Endothelial cell of umbilical vein (primary cell): ENCODE results near the gene SLC22A24. TPM values are rescaled to one million over a fixed set of nuclear protein-coding genes. Genes with fewer than 3 reads are reported as not detected.

Experiments
- BruUV-seq: library from RNA; stranded (reverse); fragments of 400-500 nt; replicated peaks from 2 replicates; lab custom pipeline; 2021; lab: Mats Ljungman, UMichigan
- CTCF ChIA-PET: fragments of 300-600, 350-600 bp; sonication (Branson Sonifier 250); formaldehyde crosslinking; loops from one replicate; lab custom pipeline; 2021; ENCODE audit warnings: antibody characterized with exemption, inconsistent platforms; lab: Charles Lee
- POLR2A ChIA-PET: fragments of 300-600, 350-600 bp; sonication (Branson Sonifier 250); formaldehyde crosslinking; loops from one replicate; lab custom pipeline; 2021; ENCODE audit warnings: antibody characterized with exemption, inconsistent platforms; lab: Charles Lee
- DNase-seq: peaks from one replicate; pipeline ENCODE4 v3.0.0-alpha.2; 2011; ENCODE audit warnings: low read depth, low spot score
- FAIRE-seq: peaks from 2 replicates; lab custom pipeline; 2011; peaks lifted over from hg19 to GRCh38; lab: Jason Lieb, UNC
- H2AFZ ChIP-seq: 2 replicates; pipeline ENCODE4 v1.6.0; 2012; ENCODE audit warnings: low read depth, low read length, control low read depth, inconsistent platforms
- H3K27ac ChIP-seq: 2 replicates; pipeline ENCODE4 v1.5.1; 2011; ENCODE audit warnings: low read depth, mild to moderate bottlenecking, control low read depth, low read length, moderate library complexity; ENCODE audit not compliant: insufficient read depth
- H3K27me3 ChIP-seq, 2 experiments: 2 replicates each; pipeline versions ENCODE4 v1.6.0 to v1.6.1; 2011; ENCODE audit warnings: low read length in 2 of 2, mixed read lengths in 1 of 2; ENCODE audit not compliant: control insufficient read depth in 2 of 2, insufficient read depth in 2 of 2
- H3K36me3 ChIP-seq, 2 experiments: 2 replicates in 1 of 2; 3 replicates in 1 of 2; pipeline ENCODE4 v1.5.1; 2011; ENCODE audit warnings: low read length in 2 of 2, mild to moderate bottlenecking in 1 of 2, moderate library complexity in 1 of 2; ENCODE audit not compliant: control insufficient read depth in 2 of 2, insufficient read depth in 2 of 2; ENCODE audit errors: extremely low read depth in 1 of 2
- H3K4me1 ChIP-seq: 3 replicates; pipeline ENCODE4 v1.5.1; 2011; ENCODE audit warnings: mild to moderate bottlenecking, low read length; ENCODE audit not compliant: control insufficient read depth, insufficient read depth; ENCODE audit errors: extremely low read depth
- H3K4me2 ChIP-seq: 2 replicates; pipeline ENCODE4 v1.6.1; 2011; ENCODE audit warnings: low read length, control low read depth, mixed read lengths; ENCODE audit not compliant: insufficient read depth
- H3K4me3 ChIP-seq, 3 experiments: fragments of 200-600 bp in 1 of 3; sonication (generic), shearing (Covaris generic) in 1 of 3; replicated peaks in 1 of 3; 2 replicates each; pipeline ENCODE4 v1.5.1; 2011 to 2016; ENCODE audit warnings: control low read depth in 3 of 3, low read length in 3 of 3, mild to moderate bottlenecking in 2 of 3, inconsistent platforms in 1 of 3, low read depth in 1 of 3, moderate library complexity in 1 of 3; ENCODE audit not compliant: insufficient read depth in 1 of 3
- H3K79me2 ChIP-seq: 2 replicates; pipeline ENCODE4 v1.6.0; 2012; ENCODE audit warnings: low read length, inconsistent platforms; ENCODE audit not compliant: control insufficient read depth, insufficient read depth
- H3K9ac ChIP-seq: replicated peaks from 2 replicates; pipeline ENCODE3; 2011; ENCODE audit warnings: low read length, control low read depth; ENCODE audit not compliant: insufficient read depth; ENCODE audit errors: extremely low read depth
- H3K9me1 ChIP-seq: replicated peaks from 3 replicates; pipeline ENCODE4 v1.6.0; 2011; ENCODE audit warnings: mild to moderate bottlenecking, low read length; ENCODE audit not compliant: control insufficient read depth, insufficient read depth; ENCODE audit errors: extremely low read depth
- H3K9me3 ChIP-seq: replicated peaks from 2 replicates; pipeline ENCODE4 v1.5.1; 2012; ENCODE audit warnings: low read length, inconsistent platforms; ENCODE audit not compliant: control insufficient read depth, insufficient read depth
- H4K20me1 ChIP-seq: replicated peaks from 2 replicates; pipeline ENCODE3; 2011; ENCODE audit warnings: mild to moderate bottlenecking, low read length; ENCODE audit not compliant: control insufficient read depth, insufficient read depth; ENCODE audit errors: extremely low read depth
- EZH2 ChIP-seq: IDR thresholded peaks from 2 replicates; pipeline ENCODE4 v1.6.1; 2012; ENCODE audit warnings: borderline replicate concordance, low read depth, mild to moderate bottlenecking, moderate library complexity, low read length, inconsistent platforms; ENCODE audit not compliant: severe bottlenecking
- FOS ChIP-seq: IDR thresholded peaks from 2 replicates; pipeline ENCODE4 v1.6.1; 2011; ENCODE audit warnings: mild to moderate bottlenecking, low read length, moderate library complexity, borderline replicate concordance; ENCODE audit not compliant: insufficient read depth
- GATA2 ChIP-seq: IDR thresholded peaks from 2 replicates; pipeline ENCODE4 v1.7.0; 2011; ENCODE audit warnings: low read depth, mild to moderate bottlenecking, moderate library complexity, mixed read lengths, low read length; ENCODE audit not compliant: insufficient read length, insufficient read depth
- JUN ChIP-seq: IDR thresholded peaks from 2 replicates; pipeline ENCODE4 v1.6.1; 2011; ENCODE audit warnings: borderline replicate concordance, low read depth; ENCODE audit not compliant: insufficient read length, insufficient read depth
- MYC ChIP-seq: IDR thresholded peaks from one replicate; pipeline ENCODE4 v1.6.1; 2011; ENCODE audit warnings: mild to moderate bottlenecking, low read depth, low read length
- POLR2AphosphoS5 ChIP-seq: IDR thresholded peaks from 2 replicates; pipeline ENCODE4 v1.6.1; 2012; ENCODE audit warnings: low read depth, mild to moderate bottlenecking, control low read depth, low read length, moderate library complexity; ENCODE audit not compliant: insufficient read depth
- dilution Hi-C: fragments of 300-500 bp; cut with MboI; formaldehyde crosslinking; loops from one replicate; pipeline ENCODE4 v1.15.0; 2019; ENCODE audit warnings: low sequenced_read_pairs; ENCODE audit not compliant: extremely low pct_ligation_motif_present
- intact Hi-C: fragments of 100-400 bp; cut with micrococcal nuclease; formaldehyde crosslinking; loops from one replicate; pipeline ENCODE4 v1.10.0; 2022
- polyA plus RNA-seq, 4 experiments: library from polyadenylated mRNA; depleted of rRNA in 3 of 4; stranded (reverse) in 3 of 4; unstranded in 1 of 4; fragments of >200 nt; gene quantifications; 2 replicates each; pipeline versions ENCODE4 v1.2.1 to v1.2.3, GENCODE V29; 2011 to 2012; ENCODE audit warnings: missing spikeins in 1 of 4
- total RNA-seq: library from RNA; stranded (reverse); gene quantifications from 2 replicates; pipeline ENCODE4 v1.2.3, GENCODE V29; 2021
- TF ChIP-seq, protein P1 (sequence below), 2 donors: IDR thresholded peaks; 1 replicate in 1 of 2; 2 replicates in 1 of 2; pipeline ENCODE4 v1.5.1; 2011; ENCODE audit warnings: low read length in 2 of 2, mild to moderate bottlenecking in 2 of 2, moderate library complexity in 2 of 2, control low read depth in 1 of 2, inconsistent platforms in 1 of 2, low read depth in 1 of 2; ENCODE audit not compliant: insufficient read depth in 1 of 2; ENCODE audit errors: extremely low read depth in 1 of 2

The SLC22A24 gene
- total and polyA plus RNA-seq, 2 donors (not counting 3 experiments of a cell fraction or from before 2014, with no cell fraction given): not detected

DNA sequence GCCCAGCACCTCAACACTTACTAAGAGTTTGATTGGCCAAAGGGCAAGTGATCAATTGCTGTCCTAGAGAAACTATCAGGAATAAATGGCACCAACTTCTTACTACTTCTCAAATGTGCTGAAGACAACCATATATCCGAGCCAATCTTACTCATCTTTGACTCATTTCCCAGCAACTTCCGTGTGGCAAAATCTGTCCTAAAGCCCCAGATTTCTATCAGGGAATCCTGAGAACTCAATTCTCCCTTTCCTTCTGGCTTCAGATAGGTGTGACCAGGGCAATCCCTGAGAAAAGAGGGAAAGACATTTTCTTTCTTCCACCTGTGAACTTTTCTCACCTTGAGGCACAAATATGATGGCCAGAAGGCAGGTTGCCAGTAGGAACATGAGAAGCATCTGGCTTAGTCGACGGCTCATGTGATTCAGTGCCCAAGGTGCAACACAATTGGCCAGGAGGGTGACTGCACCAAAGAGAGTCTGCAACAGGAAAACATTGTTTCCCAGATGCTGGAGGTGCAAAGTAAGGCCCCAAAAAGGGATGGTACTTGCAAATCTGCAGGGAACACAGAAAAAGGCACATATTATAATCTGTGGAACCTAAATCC lies 21.8 kb upstream of the SLC22A24 start:
- no peaks in the 10 kb centered on the region for H3K36me3 ChIP-seq
- peak overlapping the region; percentile 8 for H3K9ac ChIP-seq
- TF ChIP-seq FOS (peak; percentile 93), JUN (peak; percentile 81), POLR2AphosphoS5 (peak; percentile 73), GATA2 (peak; percentile 98), EZH2 (no peak), MYC (no peak)
- TF ChIP-seq, protein P1, sequence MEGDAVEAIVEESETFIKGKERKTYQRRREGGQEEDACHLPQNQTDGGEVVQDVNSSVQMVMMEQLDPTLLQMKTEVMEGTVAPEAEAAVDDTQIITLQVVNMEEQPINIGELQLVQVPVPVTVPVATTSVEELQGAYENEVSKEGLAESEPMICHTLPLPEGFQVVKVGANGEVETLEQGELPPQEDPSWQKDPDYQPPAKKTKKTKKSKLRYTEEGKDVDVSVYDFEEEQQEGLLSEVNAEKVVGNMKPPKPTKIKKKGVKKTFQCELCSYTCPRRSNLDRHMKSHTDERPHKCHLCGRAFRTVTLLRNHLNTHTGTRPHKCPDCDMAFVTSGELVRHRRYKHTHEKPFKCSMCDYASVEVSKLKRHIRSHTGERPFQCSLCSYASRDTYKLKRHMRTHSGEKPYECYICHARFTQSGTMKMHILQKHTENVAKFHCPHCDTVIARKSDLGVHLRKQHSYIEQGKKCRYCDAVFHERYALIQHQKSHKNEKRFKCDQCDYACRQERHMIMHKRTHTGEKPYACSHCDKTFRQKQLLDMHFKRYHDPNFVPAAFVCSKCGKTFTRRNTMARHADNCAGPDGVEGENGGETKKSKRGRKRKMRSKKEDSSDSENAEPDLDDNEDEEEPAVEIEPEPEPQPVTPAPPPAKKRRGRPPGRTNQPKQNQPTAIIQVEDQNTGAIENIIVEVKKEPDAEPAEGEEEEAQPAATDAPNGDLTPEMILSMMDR (IDR thresholded peaks at IDR 0.05; ENCODE audit: extremely low read depth in 1 of 2, insufficient read depth in 1 of 2, low read depth in 1 of 2, low read length in 2 of 2): no peak
- H2AFZ ChIP-seq: peak overlapping the region; percentile 70
- H3K4me1 ChIP-seq: peaks cover 16% of the 10 kb centered on the region
- H3K9me1 ChIP-seq: no peaks in the 10 kb centered on the region
- no peak overlapping the region for H3K4me3 ChIP-seq
- no peaks in the 10 kb centered on the region for H4K20me1 ChIP-seq
- BruUV-seq: TSS peak; percentile 62
- no peaks in the 10 kb centered on the region for H3K9me3 ChIP-seq
- peak; percentile 86 for FAIRE-seq
- H3K27ac ChIP-seq: peak overlapping the region; percentile 77
- peak; percentile 68 for DNase-seq
- no peaks in the 10 kb centered on the region for H3K79me2 ChIP-seq
- intact Hi-C loops (loop anchor here (1.0 to 2.0 kb wide), 2 partner anchors 21 to 37 kb away; no protein-coding TSS in a partner anchor), dilution Hi-C loops (no loop called here)
- ChIA-PET CTCF (no interaction called here), POLR2A (no interaction called here)
- H3K27me3 ChIP-seq: peaks cover 0 to 2% of the 10 kb centered on the region in 2 experiments
- peak overlapping the region; percentile 75 for H3K4me2 ChIP-seq
